Testis (tissue), 2 donors: Measurements from ENCODE around the gene SFTPA2.

ENCODE experiments used
- POLR2A ChIP-seq: fragments of 450-650 bp; IDR thresholded peaks from one replicate; pipeline ENCODE4 v1.6.1; 2017; ENCODE audit warnings: antibody characterized with exemption, mild to moderate bottlenecking, moderate library complexity
- TF ChIP-seq, protein P1 (sequence below), 3 experiments: fragments of 450-650 bp in 2 of 3; fragments of 200-600 bp in 1 of 3; sonication (generic) in 1 of 3; IDR thresholded peaks; one replicate each; pipeline ENCODE4 v1.5.1; 2016 to 2019; ENCODE audit warnings: antibody characterized with exemption in 3 of 3, mild to moderate bottlenecking in 2 of 3, moderate library complexity in 1 of 3

DNA sequence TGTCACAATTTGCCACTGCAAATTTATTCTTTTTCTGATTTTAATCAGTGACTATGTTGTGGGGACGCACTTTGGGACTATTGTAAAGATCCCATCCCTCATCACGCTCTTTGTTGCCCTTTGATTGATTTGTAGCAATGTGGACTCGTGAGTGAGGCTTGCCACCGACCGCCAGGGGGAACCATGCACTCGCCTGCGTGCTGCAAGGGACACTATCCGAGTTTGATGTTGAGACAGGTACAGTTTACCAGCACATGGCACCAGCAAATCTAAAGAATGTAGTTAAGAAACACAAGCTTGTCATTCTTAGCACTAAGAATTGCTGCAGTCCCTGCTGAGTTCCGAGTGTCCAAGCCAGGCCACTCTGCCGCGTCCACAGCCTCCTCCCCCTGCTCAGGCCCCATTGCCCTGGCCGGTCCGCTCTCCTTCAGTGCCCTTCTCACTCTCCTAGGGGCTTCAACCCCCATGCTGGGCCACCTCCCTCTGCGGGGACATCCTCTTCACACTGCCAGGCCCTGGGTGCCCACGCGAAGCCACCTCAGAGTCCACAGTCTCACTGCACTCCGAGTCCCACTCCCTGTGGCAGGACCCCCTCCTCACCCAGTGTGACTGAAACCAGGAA lies 2.0 kb upstream of the SFTPA2 start:
- TF ChIP-seq, protein P1, sequence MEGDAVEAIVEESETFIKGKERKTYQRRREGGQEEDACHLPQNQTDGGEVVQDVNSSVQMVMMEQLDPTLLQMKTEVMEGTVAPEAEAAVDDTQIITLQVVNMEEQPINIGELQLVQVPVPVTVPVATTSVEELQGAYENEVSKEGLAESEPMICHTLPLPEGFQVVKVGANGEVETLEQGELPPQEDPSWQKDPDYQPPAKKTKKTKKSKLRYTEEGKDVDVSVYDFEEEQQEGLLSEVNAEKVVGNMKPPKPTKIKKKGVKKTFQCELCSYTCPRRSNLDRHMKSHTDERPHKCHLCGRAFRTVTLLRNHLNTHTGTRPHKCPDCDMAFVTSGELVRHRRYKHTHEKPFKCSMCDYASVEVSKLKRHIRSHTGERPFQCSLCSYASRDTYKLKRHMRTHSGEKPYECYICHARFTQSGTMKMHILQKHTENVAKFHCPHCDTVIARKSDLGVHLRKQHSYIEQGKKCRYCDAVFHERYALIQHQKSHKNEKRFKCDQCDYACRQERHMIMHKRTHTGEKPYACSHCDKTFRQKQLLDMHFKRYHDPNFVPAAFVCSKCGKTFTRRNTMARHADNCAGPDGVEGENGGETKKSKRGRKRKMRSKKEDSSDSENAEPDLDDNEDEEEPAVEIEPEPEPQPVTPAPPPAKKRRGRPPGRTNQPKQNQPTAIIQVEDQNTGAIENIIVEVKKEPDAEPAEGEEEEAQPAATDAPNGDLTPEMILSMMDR (IDR thresholded peaks at IDR 0.05): peak; percentile 58 to 80 (median 78)
- TF ChIP-seq POLR2A: no peak
